GM10266 (cell line): ENCODE results near the gene TRIL.

Experiments
- DNase-seq: peaks from one replicate; pipeline ENCODE4 v3.0.0; 2012; ENCODE audit errors: extremely low spot score
- CTCF ChIP-seq: IDR thresholded peaks from 2 replicates; pipeline ENCODE4 v1.5.1; 2012; ENCODE audit warnings: mild to moderate bottlenecking, low read depth; ENCODE audit not compliant: control insufficient read depth, insufficient read depth; ENCODE audit errors: missing control alignments

Gene TRIL

DNA sequence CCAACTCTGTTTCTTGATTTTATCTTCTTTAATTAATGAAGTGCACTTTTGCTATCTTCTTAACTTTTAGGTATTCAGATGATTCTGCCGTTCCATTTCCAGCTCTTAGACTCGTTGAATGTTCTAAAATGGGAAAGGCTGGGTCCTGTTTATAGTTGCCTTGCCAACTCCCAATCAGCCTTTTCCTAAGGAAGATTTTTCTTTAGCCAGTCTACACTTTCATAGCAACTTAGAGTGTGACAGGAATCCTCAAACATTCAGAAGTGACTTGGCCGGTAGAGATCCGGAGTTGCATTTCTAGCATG lies 23.0 kb upstream of the TRIL start:
- DNase-seq = no peak
- no peak for TF ChIP-seq CTCF

GRCh38 chr7:28980451-28981160 lies 22.5 kb upstream of the TRIL start:
- TF ChIP-seq CTCF = no peak
- no peak for DNase-seq

GRCh38 chr7:28979776-28980175 lies 21.6 kb upstream of the TRIL start:
- no peak for DNase-seq
- TF ChIP-seq CTCF = no peak

DNA sequence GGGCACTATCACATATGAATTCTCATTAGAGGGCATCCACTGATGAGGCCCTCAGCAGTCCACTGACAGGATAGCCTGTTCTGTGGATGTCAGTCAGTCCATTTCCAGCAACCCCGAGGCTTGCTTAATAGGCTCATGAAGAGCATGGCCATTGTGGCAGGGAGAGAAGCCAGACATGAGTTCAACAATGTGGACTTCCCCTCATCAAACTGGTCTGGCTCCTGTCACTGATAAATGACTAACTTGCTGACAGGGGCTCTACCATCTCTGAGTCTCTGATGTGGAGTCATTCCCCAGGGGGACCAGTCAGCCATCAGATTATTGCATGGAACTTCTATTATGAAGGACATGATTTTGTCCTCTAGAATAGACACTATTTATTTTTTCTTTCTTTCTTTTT lies 19.8 kb upstream of the TRIL start:
- no peak for DNase-seq
- TF ChIP-seq CTCF = no peak

DNA sequence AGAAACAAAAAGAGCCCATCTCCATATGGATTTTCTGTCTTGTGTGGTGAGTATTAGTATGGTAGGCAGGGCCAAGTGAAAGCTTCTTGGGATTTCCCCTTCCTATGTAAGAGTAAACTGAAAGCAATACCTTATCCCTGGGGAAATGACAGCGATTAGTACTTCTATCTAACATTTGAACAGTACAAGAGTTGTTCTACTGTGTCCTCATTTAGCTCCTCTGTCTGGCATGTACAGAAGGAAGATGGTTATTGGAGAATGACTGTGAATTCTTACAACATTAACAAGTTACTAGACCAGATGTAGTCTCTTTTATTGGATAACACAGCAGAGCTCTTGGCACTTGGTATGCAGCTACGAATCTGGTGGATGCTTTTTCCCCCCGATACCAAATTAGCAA lies 17.9 kb upstream of the TRIL start:
- no peak for TF ChIP-seq CTCF
- no peak for DNase-seq

DNA sequence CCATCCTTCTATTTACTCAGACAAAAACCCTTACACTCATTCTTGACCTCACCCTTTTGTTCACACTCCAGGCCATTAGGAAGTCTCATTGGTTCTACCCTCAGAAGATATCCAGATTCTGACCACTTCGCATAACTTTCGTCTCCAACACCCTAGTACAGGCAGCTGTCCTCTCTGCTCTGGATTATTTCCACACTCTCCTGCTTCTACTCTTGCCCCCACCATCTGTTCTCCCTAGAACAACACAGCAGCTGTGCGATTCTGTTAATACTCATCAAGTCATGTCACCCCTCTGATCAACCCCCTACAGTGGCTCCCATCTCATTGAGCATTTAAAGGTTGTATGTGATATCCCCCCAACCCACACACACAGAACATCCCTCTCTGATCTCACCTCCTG lies 15.5 kb upstream of the TRIL start:
- no peak for TF ChIP-seq CTCF
- no peak for DNase-seq

DNA sequence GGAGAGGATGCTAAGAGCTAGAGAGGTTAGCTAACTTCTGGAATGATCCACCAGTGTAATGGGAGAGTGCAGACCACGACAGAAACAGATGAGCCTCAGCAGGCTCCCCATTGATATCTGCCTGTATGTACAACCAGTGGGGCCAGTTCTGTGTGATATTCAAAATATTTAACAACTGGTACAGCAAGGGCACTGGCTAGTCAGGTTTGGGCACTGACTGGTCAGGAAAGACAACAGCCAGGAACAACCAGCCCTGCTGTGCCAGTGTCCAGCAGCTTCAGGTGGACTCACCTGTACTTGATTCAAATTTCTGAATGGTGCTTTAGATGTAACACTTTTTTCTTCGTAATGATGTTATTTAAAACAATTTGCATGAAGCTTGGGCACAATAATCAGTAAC lies 5.9 kb upstream of the TRIL start:
- no peak for DNase-seq
- TF ChIP-seq CTCF = no peak
